GM18868 (cell line): ENCODE data around the gene SLCO1A2.

Experiments
- ATAC-seq: cut with Tn5 transposase; IDR thresholded peaks from one replicate; pipeline ENCODE4 v1.9.1; 2021; ENCODE audit warnings: mild to moderate bottlenecking, moderate library complexity; ENCODE audit not compliant: unreplicated experiment

The SLCO1A2 gene

DNA sequence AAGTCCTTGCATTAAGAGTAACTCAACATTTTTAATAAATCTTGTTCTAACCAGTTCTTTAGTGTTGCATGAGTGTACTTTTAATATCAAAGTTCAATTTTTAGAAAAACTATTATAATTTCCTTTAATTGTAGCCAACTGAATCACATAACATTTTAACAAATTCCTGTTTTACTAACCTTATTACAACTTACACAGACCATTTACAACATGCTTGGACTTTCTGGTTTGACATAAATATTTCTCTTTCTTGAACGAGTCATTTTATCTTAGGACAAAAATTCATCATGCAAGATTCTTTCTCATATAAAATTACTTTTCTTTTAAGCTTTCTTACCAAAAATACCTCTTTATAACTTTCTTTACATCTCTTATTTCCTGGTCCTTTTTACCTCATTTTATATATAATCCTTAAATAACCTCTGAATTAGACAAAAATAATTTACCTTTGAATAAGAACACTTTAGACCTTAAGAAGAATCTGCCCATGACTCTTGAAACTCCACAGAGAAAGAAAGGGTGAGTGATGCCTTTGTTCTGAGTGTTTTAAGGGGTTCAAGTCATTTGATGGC is 3.9 kb downstream of the SLCO1A2 start:
- ATAC-seq = no peak

DNA sequence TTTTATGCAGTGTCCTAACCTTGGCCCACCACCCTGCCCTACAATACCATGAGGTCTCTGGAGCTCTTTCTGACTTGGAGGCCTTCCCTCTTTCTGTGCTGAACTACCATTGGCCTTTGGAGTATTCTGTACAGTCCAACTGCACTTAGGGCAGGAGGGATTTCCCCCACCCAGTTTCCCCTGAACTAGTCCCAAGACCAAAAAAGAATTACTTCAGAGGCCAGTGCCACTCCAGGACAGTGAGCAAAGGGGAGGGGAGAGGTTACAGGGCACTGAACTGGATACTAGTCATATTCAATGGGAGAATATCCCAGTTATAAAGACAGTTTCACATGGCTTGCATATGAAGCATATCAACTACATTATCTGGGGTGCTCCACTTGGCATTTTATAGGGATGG is 6.1 kb downstream of the SLCO1A2 start:
- no peak for ATAC-seq

DNA sequence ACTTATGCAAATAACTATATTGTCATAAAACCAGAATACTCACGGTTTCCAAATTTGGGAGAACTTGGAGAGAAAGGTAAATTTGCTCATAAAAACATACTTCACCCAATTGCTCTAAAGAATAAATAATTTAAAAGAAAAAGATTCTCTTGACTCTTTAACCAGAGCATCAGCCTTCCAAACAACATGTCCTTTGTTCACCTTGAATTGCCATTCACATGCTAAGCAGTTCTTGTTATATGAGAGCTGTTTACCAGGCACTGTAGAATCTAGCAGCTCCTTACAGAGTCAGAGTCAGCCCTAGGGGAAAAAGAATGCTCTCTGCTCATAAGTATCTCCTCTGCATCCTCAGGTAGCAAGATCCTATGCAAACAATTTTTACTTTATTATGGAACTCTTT is 10.2 kb downstream of the SLCO1A2 start:
- ATAC-seq = no peak

DNA sequence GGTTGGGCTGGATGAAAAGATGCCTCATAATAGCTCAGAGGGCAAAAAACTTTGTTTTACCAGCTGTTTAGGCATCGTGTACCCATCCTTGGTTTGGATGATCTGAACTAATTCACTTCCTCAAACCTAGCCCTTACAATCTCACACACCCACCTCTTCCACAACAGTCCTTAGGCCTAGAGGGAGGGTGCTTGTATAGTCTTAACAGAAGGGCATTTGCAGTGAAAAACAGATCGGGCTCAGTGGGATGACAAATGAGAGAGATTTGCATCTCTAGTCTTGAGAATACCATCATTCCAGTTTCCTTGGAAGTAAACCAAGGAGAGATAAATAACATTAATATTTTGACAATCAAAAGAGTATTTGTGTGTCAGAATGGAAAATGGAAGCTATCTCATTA is 11.0 kb downstream of the SLCO1A2 start:
- ATAC-seq = no peak

DNA sequence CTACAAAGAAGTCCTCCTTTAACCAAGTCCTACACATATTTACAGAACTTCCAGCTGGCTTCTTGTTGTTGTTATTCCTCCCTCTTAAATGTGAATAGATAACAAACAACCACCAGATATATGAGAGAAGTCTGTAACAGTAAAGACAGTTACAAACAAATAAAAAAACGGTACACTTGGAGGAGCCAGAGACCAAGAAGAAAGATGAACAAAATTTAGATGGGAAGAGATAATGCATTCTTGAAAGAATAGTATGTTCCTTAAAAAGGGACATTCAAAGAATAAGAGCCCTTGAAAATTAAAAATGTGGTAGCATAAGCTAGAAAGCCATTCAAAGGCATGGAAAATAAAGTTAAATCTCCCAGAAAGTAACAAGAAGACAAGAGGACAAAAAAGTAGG is 25.9 kb downstream of the SLCO1A2 start:
- no peak for ATAC-seq

DNA sequence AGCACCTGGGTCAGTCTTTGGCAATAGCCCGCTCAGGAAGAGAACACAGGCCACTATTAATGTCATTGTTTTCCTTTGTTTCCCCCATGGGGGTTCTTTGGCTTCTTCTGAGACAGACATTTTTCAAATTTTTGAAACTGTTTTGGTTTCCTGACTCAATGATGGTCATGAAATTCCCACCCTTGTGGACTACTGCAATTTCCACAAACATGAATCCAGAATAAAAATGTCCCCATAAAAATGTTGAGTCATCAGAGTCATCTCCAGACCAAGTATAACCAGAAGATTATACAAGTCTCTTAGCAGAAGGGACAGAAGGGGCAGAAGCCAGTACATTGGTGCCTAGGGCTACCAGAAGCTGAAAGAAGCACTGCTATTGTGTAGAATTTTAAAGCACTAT is 29.1 kb downstream of the SLCO1A2 start:
- ATAC-seq = no peak

DNA sequence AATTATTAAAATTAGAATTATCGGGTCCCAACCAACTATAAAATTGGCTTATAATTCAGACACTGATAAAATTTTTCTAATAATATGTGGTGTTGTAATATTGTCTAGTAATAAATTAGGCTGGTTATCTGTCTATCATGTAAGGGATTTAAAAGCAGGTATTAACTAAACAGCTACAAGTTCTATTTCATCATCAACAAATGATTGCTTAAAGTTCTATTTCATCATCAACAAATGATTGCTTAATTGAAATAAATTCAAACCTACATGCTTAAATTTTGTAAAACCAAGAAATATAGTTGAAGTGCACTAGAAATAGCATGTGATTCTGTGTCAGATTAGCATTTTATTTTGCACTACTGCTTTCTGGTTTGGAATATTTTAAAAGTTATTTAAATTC is 34.1 kb downstream of the SLCO1A2 start:
- ATAC-seq = no peak

DNA sequence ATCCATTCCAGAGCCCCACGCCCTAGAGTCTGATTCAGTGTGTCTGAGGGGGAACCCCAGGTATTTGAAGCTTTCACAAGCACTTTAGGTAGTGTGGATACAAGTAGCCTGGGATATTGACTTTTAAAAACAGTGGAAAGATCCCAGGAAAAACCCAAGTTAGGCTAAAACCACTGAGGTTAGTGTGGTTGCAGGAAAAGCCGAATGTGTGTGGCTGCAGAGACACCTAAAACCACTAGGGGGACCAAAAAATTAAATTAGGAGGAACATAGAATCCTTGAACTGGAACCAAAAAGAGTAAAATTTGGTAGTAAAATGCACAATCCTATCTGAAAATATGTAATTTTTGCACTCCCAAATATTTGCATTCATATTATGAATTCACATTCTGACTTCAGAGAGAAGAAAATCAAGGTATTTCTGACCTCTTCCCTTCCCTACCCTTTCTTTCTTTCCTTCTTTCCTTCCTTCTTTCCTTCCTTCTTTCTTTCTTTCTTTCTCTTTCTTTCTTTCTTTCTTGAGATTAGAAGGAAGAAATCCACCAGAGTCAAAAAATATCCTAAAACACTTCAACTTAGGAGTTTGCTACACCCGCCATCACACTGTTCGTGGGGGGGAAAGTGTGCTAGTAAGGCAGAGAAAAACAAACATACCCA is 37.8 kb downstream of the SLCO1A2 start:
- peak; percentile 84 for ATAC-seq

DNA sequence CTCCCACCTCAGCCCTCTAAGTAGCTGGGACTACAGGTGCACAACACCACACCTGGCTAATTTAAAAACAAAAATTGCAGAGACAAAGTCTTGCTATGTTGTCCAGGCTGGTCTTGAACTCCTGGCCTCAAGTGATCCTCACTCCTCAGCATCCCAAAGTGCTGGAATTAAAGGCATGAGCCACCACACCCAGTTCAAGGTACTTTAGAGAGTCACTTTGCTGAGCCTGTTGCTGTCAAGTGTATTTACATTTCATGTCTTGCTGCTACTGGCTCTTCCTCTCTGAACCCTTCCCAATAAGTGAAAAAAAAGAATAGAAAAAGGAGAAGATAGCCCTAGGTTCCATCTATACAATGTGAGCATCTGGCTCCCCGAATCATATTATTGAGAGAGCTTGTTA is 38.4 kb downstream of the SLCO1A2 start:
- ATAC-seq = peak; percentile 4

DNA sequence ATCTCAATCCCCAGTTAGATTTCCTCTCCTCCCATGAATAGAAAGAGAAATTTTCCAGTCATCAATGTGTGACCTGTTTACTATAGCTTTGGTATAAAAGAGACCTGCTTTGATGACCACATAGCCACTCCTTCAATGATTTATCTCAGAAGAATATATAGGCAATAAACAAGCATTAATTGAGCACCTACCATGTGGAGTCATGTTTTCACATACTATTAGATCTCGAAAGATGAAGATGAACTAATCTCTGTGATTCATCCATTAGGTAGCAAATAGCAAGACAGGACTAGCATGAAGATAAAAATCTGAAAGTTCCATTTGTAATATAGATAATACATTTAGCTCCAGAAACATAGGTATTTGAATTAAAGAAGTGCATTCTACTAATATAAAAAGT is 40.5 kb downstream of the SLCO1A2 start:
- no peak for ATAC-seq

DNA sequence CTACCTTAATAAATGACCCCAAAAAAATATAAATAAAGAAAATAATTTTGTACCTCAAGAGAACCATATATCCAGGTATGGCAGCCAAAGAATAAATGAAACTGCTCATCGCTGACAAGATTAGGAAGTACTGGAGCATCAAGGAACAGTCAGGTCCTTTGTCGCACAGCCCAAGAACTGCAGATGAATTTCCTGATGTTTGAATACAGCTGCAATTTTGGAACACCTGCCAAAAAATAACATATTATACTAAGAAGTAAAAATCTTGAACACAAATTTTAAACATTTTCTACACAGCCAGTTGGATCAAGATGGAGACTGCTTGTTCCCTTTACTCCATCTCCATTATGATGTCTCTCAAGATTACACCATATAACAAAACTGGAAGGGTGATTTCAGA is 42.6 kb downstream of the SLCO1A2 start:
- ATAC-seq = no peak

DNA sequence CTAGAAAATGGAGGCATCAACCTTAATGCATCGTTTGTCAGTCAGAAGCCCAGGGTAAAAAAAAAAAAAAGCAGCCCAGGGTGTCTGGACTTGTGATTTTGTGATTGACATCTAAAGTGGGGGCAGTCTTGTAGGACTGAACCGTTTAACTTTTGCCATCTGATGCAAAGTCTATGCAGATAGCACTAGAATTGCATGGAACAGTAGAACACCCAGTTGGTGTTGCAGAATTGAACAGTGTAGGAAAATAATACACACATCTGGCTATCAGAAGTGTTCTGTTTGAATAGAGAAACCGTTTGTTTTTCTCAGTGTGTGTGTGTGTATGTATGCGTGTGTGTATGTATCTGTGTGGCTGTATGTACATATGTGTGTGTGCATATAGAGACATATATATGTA is 45.0 kb downstream of the SLCO1A2 start:
- no peak for ATAC-seq

DNA sequence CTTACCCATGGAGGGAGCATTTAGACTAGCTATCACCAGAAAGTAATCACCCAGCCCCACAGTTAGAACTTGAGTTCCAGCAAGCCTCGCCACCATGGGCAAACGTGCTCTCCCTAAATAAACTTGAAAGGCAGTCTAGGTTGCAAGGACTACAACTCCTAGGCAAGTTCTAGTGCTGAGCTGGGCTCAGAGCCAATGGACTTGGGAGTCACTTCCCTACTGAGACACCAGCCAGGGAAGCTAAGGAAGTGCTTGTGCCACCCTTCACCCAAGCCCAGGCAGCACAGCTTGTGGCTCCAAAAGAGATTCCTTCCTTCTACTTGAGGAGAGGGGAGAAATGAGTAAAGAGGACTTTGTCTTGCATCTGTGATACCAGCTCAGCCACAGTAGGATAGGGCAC is 57.9 kb downstream of the SLCO1A2 start:
- no peak for ATAC-seq

DNA sequence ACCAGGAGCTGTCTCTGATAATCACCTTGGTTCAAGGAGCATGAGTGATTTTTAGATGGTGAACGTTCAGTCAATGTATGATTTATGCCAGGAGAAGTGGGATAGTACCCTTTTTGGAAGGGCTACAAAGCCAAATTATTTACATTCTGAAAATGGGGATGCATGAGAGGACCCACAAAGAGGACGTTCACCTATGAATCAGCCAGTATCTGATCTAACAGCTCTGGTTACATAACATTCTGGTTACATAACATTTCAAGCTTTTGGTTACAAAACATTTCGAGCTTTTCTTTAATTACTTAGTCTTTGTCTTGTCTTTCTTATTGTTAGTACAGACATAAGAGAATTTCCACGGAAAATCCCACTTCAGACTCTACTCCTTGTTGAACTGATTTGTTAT is 68.8 kb downstream of the SLCO1A2 start:
- no peak for ATAC-seq

DNA sequence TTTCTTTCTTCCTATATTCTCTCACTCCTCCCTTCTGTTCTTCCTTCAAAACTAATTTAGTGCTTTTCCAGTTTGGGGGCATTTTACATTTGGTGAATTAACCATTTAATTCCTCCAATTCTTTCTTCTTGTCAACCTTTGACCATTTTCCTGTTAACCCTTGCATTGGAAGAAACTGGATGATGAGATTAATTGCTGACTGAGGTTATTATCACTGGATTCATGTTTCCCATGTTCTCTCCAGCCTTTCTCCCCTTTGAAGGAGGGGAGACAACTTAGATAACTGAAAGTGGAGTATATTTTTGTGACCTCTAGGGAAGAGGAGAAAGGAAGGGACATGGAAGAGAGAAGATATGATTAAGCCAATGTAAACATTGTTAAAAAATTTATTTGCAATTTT is 70.5 kb downstream of the SLCO1A2 start:
- ATAC-seq = no peak

DNA sequence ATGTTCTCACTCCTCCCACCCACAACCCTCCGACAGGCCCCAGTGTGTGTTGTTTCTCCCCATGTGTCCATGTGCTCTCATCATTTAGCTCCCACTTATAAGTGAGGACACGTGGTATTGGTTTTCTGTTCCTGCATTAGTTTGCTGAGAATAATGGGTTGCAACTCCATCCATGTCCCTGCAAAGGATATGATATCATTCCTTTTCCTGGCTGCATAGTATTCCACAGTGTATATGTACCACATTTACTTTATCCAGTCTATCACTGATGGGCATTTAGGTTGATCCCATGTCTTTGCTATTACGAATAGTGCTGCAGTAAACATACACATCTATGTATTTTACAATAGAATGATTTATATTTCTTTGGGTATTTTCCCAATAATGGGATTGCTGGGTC is 77.5 kb downstream of the SLCO1A2 start:
- no peak for ATAC-seq

DNA sequence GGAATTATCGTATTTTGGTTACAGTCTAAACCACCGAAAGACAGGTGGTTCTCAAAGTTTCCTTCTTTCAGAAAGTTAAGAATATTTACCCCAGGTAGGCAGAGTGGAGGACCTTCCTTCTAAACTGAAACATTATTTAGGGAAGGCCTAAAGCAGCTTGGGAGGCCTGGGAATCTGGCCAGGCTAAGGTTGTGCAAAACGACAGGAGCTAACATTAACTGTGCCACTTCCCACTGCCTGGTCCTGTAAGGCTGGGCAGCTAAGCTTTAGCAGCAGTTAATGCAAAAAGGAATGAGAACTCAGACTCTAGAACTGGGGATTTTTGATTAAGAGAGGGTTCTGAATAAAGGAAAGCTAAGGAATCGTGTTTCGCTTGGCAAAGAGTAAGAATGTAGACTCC is 82.6 kb downstream of the SLCO1A2 start:
- ATAC-seq = no peak

DNA sequence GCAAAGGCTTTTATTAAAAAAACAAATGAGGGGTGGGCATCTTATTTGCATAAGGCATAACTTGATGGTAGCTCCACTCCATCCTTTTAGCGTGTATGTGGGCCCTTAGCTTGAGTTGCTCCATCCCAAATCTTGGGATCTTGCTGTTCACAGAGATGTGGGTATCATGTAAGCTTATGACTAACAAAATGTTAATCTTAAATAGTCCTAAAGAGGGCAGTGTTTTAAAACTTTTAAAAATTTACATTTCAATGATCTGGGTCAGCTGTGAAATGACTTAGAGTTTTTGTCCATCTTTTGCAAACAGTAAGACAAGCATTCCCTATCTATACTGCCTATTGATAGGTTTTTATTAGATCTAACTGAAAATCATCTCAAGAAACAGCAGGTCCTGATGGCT is 86.0 kb downstream of the SLCO1A2 start:
- ATAC-seq = peak; percentile 54

DNA sequence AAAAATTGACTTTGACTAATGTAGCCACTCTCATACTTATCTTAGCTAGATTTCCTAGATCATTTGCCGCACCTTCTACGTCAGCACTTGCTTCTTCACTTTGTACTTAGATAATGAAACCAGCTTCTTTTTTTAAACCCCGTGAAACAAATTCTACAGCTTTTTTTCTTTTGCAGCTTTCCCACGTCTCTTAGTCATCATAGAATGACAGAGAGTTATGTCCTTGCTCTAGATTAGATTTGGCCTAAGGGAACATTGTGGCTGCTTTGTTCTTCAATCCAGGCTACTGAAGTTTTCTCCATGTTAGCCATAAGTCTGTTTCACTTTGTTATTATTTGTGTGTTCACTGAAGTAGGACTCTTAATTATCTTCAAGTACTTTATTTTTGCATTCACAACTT is 94.9 kb downstream of the SLCO1A2 start:
- no peak for ATAC-seq

DNA sequence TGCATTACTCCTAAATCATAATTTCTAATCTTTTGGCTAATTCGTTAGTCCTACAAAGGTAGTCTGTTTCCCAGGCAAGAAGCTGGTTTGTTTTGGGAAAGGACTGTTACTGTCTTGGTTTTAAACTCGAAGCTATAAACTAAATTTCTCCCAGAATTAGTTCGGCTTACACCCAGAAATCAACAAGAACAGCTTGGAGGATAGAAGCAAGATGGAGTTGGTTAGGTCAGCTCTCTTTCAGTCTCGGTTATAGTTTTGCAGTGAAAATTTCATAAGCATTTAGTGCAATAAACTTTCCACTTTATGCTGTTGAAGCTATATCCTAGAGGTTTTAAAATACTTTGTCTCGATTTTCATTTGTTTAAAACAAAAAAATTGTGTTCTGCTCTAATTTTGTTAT is 100.3 kb downstream of the SLCO1A2 start:
- no peak for ATAC-seq

DNA sequence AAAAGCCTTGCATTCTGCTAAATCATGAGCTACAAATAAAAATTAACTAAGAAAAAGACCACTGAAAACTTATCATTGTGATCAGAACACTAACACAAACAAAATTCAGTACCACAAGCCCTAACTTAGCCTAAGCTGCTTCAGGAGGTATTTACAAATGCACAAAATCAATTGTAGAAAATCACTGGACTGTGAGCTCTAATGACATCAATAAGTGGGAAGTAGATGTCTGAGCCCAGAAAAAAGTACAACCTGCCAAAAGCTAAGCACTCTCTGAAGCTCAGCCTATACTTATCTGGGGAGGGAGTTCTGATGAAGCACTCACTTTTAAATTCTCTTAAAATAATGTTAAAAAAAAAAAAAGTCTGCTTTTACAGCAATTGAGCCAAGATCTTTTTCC is 110.8 kb downstream of the SLCO1A2 start:
- ATAC-seq = no peak

DNA sequence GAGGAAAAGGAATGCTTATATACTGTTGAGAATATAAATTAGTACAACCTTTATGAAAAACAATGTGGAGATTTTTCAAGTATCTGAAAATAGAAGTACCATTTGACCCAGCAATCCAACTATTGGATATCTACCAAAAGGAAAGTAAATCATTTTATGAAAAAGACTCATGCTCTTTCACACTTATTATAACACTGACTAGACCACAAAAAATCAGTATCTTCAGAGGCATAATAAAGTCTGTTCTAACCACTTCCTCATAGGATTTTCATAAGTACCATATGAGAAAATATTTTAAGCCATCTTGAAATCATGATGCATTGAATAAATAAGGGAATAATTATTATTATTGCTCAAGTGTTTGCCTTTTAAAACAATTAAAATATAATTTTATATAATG is 112.9 kb downstream of the SLCO1A2 start:
- ATAC-seq = peak; percentile 67

DNA sequence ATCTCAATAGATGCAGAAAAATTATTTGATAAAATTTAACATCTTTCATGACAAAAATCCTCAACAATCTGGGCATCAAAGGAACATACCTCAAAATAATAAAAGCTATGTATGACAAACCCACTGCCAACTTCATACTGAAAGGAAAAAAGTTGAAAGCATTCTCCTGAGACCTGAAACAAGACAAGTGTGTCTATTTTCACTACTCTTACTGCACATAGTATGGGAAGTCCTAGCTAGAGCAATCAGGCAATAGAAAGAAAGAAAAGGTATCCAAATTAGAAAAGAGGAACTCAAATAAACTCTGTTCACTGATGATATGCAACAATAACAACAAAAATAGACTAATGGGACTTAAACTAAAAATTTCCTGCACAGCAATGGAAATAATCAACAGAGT is 113.6 kb downstream of the SLCO1A2 start:
- ATAC-seq = peak; percentile 48
